Peyer's patch (tissue), 4 donors: ENCODE results near the gene ZNF792. TPM values are rescaled to one million over a fixed set of nuclear protein-coding genes. Genes with fewer than 3 reads are reported as not detected.
"Not testable (repeated sequence)": the region's sequence is repeated elsewhere in the genome, so short reads cannot be mapped to it uniquely, and the experiment has no call there.

ENCODE experiments used
- DNase-seq, 3 donors: peaks; one replicate each; pipeline ENCODE4 v3.0.0-alpha.2; 2017 to 2019
- H3K27ac ChIP-seq, 4 donors: fragments of 200-600 bp; sonication (generic); one replicate each; pipeline ENCODE4 v1.5.1; 2016 to 2019
- H3K27me3 ChIP-seq, 2 donors: fragments of 200-600 bp; sonication (generic); one replicate each; pipeline ENCODE4 v1.5.1; 2019
- H3K36me3 ChIP-seq, 3 donors: fragments of 200-600 bp; sonication (generic); one replicate each; pipeline ENCODE4 v1.5.1; 2016 to 2019
- H3K4me1 ChIP-seq, 4 donors: fragments of 200-600 bp; sonication (generic); one replicate each; pipeline ENCODE4 v1.5.1; 2016 to 2019
- H3K4me3 ChIP-seq, 4 donors: fragments of 200-600 bp; sonication (generic); 1 replicate in 3 of 4; 2 replicates in 1 of 4; pipeline ENCODE4 v1.5.1; 2016 to 2019; ENCODE audit warnings: mild to moderate bottlenecking in 1 of 4
- H3K9me3 ChIP-seq, 4 donors: fragments of 200-600 bp; sonication (generic); one replicate each; pipeline ENCODE4 v1.5.1; 2016 to 2019; ENCODE audit warnings: mild to moderate bottlenecking in 1 of 4
- POLR2A ChIP-seq, 2 donors: fragments of 450-650 bp; IDR thresholded peaks; one replicate each; pipeline ENCODE4 v1.5.1; 2017; ENCODE audit warnings: antibody characterized with exemption in 2 of 2, mild to moderate bottlenecking in 2 of 2, moderate library complexity in 2 of 2
- total RNA-seq, 4 donors: library from RNA; depleted of rRNA; stranded (reverse); fragments of >200 nt; gene quantifications; one replicate each; pipeline ENCODE4 v1.1.0, GENCODE V29; 2016
- TF ChIP-seq, protein P1 (sequence below), 6 experiments: fragments of 450-650 bp in 4 of 6; fragments of 200-600 bp in 2 of 6; sonication (generic) in 1 of 6; IDR thresholded peaks; one replicate each; pipeline ENCODE4 v1.5.1; 2017 to 2019; ENCODE audit warnings: antibody characterized with exemption in 6 of 6, mild to moderate bottlenecking in 3 of 6, moderate library complexity in 1 of 6

ZNF792 gene
- total RNA-seq, 4 donors from 2014 or later: 7.0 to 15.7 (median 7.4) TPM

DNA sequence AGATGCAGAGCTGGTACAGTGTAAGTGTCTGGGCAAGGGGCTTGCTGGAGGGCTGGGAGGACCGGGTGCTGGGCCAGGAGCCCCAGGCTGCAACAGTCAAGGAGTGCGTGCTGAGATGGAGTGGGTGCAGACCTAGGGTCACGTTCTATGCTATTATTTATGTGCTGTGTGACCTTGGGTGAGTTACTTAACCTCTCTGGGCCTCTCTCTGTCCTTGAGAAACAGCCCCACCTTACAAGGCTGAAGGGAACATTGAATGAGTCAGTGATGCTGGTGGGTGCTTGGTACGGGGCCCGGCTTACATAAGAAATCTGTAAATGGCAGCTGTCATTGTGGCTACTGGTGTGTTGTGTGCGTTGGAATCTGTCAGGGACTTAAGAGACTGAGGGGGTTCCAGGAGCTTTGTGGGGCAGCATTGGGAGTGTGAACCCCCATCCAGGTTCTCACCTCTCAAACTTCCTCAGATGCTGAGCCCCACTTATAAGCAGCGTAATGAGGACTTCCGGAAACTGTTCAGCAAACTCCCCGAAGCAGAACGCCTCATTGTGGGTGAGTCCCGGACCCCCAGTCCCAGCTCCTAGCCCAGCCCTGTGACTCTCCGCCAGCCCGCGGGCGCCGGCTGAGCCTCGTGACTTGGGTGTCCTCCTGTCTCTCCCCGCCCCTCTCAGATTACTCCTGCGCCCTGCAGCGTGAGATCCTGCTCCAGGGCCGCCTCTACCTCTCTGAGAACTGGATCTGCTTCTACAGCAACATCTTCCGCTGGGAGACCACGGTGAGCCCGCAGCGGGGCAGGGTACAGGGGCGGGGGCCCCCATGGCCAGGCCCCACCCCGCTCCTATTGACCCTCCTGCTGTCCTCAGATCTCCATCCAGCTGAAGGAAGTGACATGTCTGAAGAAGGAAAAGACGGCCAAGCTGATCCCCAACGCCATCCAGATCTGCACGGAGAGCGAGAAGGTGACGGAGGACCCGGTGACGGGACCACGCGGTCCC lies 45.7 kb upstream of the ZNF792 start:
- no peak for DNase-seq
- TF ChIP-seq POLR2A (IDR thresholded peaks at IDR 0.05): no peak
- Histone ChIP-seq H3K9me3 (no peaks in the 10 kb centered on the region), H3K4me3 (no peak overlapping the region), H3K27me3 (no peaks in the 10 kb centered on the region), H3K36me3 (peaks cover 0 to 27% (median 0%) of the 10 kb centered on the region in 3 donors), H3K27ac (peak overlapping the region in 2 of 4 donors; percentile 3 to 22), H3K4me1 (peaks cover 0 to 63% (median 17%) of the 10 kb centered on the region in 4 donors)

DNA sequence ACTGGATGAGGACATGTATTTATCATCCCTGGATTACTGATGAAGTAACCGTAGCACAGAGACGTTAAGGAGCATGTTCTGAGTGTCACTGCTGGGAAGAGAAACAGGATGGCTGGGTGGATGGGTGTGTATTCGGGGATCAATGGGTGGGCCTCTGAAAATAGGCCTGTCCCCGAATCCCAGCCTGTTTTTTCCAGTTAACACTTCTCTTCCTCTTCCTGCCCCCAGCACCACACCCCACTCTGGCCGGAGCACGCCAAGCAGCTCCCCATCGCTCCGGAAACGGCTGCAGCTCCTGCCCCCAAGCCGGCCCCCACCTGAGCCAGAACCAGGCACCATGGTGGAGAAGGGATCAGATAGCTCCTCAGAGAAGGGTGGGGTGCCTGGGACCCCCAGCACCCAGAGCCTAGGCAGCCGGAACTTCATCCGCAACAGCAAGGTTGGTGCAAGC lies 44.9 kb upstream of the ZNF792 start:
- Histone ChIP-seq H3K27me3 (no peaks in the 10 kb centered on the region), H3K27ac (peak overlapping the region in 2 of 4 donors; percentile 3 to 22), H3K9me3 (no peaks in the 10 kb centered on the region), H3K4me1 (peaks cover 4 to 67% (median 13%) of the 10 kb centered on the region in 4 donors), H3K36me3 (peaks cover 0 to 20% (median 0%) of the 10 kb centered on the region in 3 donors), H3K4me3 (no peak overlapping the region)
- DNase-seq: no peak
- TF ChIP-seq, protein P1, sequence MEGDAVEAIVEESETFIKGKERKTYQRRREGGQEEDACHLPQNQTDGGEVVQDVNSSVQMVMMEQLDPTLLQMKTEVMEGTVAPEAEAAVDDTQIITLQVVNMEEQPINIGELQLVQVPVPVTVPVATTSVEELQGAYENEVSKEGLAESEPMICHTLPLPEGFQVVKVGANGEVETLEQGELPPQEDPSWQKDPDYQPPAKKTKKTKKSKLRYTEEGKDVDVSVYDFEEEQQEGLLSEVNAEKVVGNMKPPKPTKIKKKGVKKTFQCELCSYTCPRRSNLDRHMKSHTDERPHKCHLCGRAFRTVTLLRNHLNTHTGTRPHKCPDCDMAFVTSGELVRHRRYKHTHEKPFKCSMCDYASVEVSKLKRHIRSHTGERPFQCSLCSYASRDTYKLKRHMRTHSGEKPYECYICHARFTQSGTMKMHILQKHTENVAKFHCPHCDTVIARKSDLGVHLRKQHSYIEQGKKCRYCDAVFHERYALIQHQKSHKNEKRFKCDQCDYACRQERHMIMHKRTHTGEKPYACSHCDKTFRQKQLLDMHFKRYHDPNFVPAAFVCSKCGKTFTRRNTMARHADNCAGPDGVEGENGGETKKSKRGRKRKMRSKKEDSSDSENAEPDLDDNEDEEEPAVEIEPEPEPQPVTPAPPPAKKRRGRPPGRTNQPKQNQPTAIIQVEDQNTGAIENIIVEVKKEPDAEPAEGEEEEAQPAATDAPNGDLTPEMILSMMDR (IDR thresholded peaks at IDR 0.05): no peak
- no peak for TF ChIP-seq POLR2A (IDR thresholded peaks at IDR 0.05)

DNA sequence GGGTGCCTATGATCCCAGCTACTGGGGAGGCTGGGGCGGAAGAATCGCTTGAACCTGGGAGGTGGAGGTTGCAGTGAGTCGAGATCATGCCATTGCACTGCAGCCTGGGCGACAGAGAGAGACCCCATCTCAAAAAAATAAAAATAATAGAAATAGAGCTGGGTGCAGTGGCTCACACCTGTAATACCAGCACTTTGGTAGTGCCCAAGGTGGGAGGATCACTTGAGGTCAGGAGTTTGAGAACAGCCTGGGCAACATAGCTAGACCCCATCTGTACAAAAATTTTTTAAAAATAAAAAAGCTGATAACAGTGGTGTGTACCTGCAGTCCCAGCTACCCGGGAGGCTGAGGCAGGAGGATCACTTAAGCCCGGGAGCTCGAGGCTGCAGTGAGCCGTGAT lies 43.4 kb upstream of the ZNF792 start:
- not testable (repeated sequence) for DNase-seq, H3K9me3 ChIP-seq, H3K27me3 ChIP-seq, H3K4me3 ChIP-seq
- Histone ChIP-seq H3K27ac (peak overlapping the region in 1 of 4 donors; percentile 36), H3K4me1 (peaks cover under 1 to 66% (median 9%) of the 10 kb centered on the region in 4 donors), H3K36me3 (peaks cover 0 to 19% (median 0%) of the 10 kb centered on the region in 3 donors)

DNA sequence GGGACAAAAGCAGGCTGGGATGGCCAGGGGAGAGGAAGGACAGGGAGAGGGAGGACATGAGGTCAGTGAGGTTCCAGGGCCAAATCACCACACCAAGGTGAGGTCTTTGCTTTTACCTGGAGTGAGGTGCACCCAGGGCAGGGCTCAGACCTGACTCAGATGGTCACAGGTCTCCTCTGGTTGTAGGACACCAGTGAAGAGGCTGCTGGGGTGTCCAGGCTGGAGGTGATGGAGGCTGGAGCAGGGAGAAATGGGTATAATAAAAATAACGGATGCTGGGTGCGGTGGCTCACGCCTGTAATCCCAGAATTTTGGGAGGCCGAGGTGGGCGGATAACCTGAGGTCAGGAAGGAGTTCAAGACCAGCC lies 43.0 kb upstream of the ZNF792 start:
- Histone ChIP-seq H3K9me3 (no peaks in the 10 kb centered on the region), H3K27ac (peak overlapping the region in 2 of 4 donors; percentile 36 to 68), H3K4me3 (no peak overlapping the region), H3K4me1 (peaks cover 0 to 66% (median 11%) of the 10 kb centered on the region in 4 donors), H3K27me3 (no peaks in the 10 kb centered on the region), H3K36me3 (peaks cover 0 to 19% (median 0%) of the 10 kb centered on the region in 3 donors)
- TF ChIP-seq, protein P1 (IDR thresholded peaks at IDR 0.05): no peak
- TF ChIP-seq POLR2A (IDR thresholded peaks at IDR 0.05): no peak
- DNase-seq: no peak

DNA sequence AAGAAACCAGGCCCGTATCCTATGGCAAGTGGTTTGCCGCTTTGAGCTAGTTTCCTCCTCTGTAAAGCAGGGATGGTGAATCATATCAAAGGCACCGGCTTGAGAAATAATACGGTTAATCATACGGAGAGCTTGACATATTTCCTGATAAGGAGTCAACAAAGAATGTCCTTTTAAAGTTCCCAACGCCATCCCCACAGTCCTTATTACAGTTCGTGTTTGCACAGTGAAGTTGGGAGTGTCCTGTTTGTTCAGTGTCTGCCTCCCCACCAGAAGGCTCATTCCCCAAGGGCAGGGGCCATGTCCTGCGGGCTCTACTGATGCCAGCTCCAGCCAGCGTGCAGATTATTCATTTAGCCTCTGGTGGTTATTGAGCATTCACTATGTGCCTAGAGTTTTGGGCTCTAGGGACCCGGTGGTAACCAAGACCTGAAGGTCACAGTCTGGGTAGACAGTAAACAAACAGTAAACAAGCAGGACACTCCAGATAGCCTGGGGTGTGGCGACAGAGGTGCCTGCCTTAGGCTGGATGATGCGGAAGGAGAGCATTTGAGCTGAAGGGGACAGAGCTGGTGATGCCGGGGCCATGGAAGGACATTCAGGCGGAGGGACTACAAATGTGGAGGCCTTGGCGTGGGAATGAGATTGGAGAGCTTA lies 42.4 kb upstream of the ZNF792 start:
- Histone ChIP-seq H3K9me3 (no peaks in the 10 kb centered on the region), H3K27ac (peak overlapping the region in 2 of 4 donors; percentile 59 to 68), H3K4me1 (peaks cover 0 to 66% (median 11%) of the 10 kb centered on the region in 4 donors), H3K4me3 (no peak overlapping the region), H3K36me3 (peaks cover 0 to 19% (median 0%) of the 10 kb centered on the region in 3 donors), H3K27me3 (no peaks in the 10 kb centered on the region)
- TF ChIP-seq, protein P1 (IDR thresholded peaks at IDR 0.05): no peak
- TF ChIP-seq POLR2A (IDR thresholded peaks at IDR 0.05): peak in 1 of 2 donors; percentile 12
- DNase-seq: peak in 1 of 3 donors; percentile 70

DNA sequence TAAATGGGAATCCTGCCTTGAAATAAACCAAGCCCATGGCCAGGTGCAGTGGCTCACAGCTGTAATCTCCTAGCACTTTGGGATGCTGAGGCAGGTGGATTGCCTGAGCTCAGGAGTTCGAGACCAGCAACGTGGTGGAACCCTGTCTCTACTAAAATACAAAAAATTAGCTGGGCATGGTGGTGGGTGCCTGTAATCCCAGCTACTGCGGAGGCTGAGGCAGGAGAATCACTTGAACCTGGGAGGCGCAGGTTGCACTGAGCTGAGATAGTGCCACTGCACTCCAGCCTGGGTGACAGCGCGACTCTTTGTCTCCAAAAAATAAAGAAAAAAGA lies 41.9 kb upstream of the ZNF792 start:
- not testable (repeated sequence) for H3K9me3 ChIP-seq, H3K27me3 ChIP-seq, H3K4me3 ChIP-seq, DNase-seq
- Histone ChIP-seq H3K27ac (peak overlapping the region in 3 of 4 donors; percentile 45 to 66 (median 59)), H3K4me1 (peaks cover 3 to 67% (median 11%) of the 10 kb centered on the region in 4 donors), H3K36me3 (peaks cover 0 to 19% (median 0%) of the 10 kb centered on the region in 3 donors)
